HCT116 (cell line): ENCODE results near the gene TMEM86B. TPM values are rescaled to one million over a fixed set of nuclear protein-coding genes. Genes with fewer than 3 reads are reported as not detected.

Source experiments
- ATAC-seq: fragments of 200-7000 bp; cut with Tn5 transposase; 2 replicates; pipeline ENCODE4 v1.9.1; 2020; ENCODE audit warnings: mild to moderate bottlenecking, moderate library complexity
- Bru-seq: library from RNA; stranded (reverse); fragments of 400-500 nt; gene quantifications from one replicate; lab custom pipeline; 2021; lab: Mats Ljungman, UMichigan
- BruChase-seq, 2 experiments: library from RNA; stranded (reverse); fragments of 400-500 nt; gene quantifications; one replicate each; lab custom pipeline; 2021; lab: Mats Ljungman, UMichigan
- BruUV-seq: library from RNA; stranded (reverse); fragments of 400-500 nt; replicated peaks from 2 replicates; lab custom pipeline; 2021; lab: Mats Ljungman, UMichigan
- CTCF ChIA-PET: fragments of 300-600 bp; sonication (Branson Sonifier 250); formaldehyde crosslinking; loops from one replicate; lab custom pipeline; 2021; ENCODE audit warnings: antibody characterized with exemption; lab: Charles Lee
- POLR2A ChIA-PET: fragments of 300-600, 350-600 bp; sonication (Branson Sonifier 250); formaldehyde crosslinking; loops from one replicate; lab custom pipeline; 2021; ENCODE audit warnings: antibody characterized with exemption; lab: Charles Lee
- RAD21 ChIA-PET, 2 experiments: fragments of 300-600 bp; sonication (Branson Sonifier 250); formaldehyde crosslinking; loops; one replicate each; lab custom pipeline; 2023; ENCODE audit warnings: low total read pairs in 2 of 2; ENCODE audit not compliant: uncharacterized antibody in 2 of 2, unreplicated experiment in 2 of 2, low non-redundant PET in 1 of 2; lab: Charles Lee
- DNase-seq: peaks from one replicate; pipeline ENCODE4 v3.0.0-alpha.2; 2010; ENCODE audit warnings: low read depth, low spot score
- H2AFZ ChIP-seq: fragments of 200-600 bp; shearing (Covaris generic), sonication (generic); 2 replicates; pipeline ENCODE4 v1.6.1; 2017; ENCODE audit warnings: low read depth, mixed run types, mixed read lengths, antibody characterized with exemption, low read length; ENCODE audit not compliant: poor library complexity, severe bottlenecking
- H3K27ac ChIP-seq: 2 replicates; pipeline ENCODE4 v1.5.1; 2012; ENCODE audit warnings: low read depth, low read length
- H3K27me3 ChIP-seq: fragments of 200-600 bp; sonication (generic); 2 replicates; pipeline ENCODE4 v1.6.1; 2016; ENCODE audit warnings: mixed run types, low read length, mixed read lengths; ENCODE audit not compliant: insufficient read depth
- H3K36me3 ChIP-seq, 2 experiments: fragments of 200-500 bp in 1 of 2; fragments of 200-600 bp in 1 of 2; sonication (Bioruptor generic) in 1 of 2; sonication (generic) in 1 of 2; 2 replicates each; pipeline versions ENCODE4 v1.5.1 to v1.6.1; 2014 to 2016; ENCODE audit warnings: low read length in 2 of 2, inconsistent platforms in 1 of 2, mixed read lengths in 1 of 2, mixed run types in 1 of 2; ENCODE audit not compliant: insufficient read depth in 2 of 2, control insufficient read depth in 1 of 2
- H3K4me1 ChIP-seq, 2 experiments: fragments of 200-600 bp in 1 of 2; sonication (generic) in 1 of 2; 2 replicates each; pipeline versions ENCODE4 v1.5.1 to v1.6.1; 2012 to 2017; ENCODE audit warnings: low read length in 2 of 2, inconsistent platforms in 1 of 2, mild to moderate bottlenecking in 1 of 2, mixed read lengths in 1 of 2, mixed run types in 1 of 2, moderate library complexity in 1 of 2; ENCODE audit not compliant: insufficient read depth in 2 of 2, control insufficient read depth in 1 of 2
- H3K4me2 ChIP-seq: fragments of 200-600 bp; sonication (generic); 2 replicates; pipeline ENCODE4 v1.6.1; 2017; ENCODE audit warnings: mixed run types, low read length, mixed read lengths
- H3K4me3 ChIP-seq, 2 experiments: fragments of 200-600 bp in 1 of 2; sonication (generic) in 1 of 2; replicated peaks in 1 of 2; 2 replicates each; pipeline ENCODE4 v1.5.1; 2011 to 2016; ENCODE audit warnings: low read length in 2 of 2, control low read depth in 1 of 2, low read depth in 1 of 2, mild to moderate bottlenecking in 1 of 2, mixed read lengths in 1 of 2, mixed run types in 1 of 2
- H3K79me2 ChIP-seq: fragments of 200-600 bp; sonication (generic); 2 replicates; pipeline ENCODE4 v1.6.1; 2017; ENCODE audit warnings: mild to moderate bottlenecking, mixed run types, low read length, moderate library complexity, mixed read lengths; ENCODE audit not compliant: insufficient read depth
- H3K9ac ChIP-seq: fragments of 200-600 bp; sonication (generic); 2 replicates; pipeline ENCODE4 v1.6.1; 2016; ENCODE audit warnings: low read length, mixed read lengths
- H3K9me2 ChIP-seq: fragments of 200-600 bp; sonication (generic), shearing (Covaris generic); 2 replicates; pipeline ENCODE4 v1.6.1; 2017; ENCODE audit warnings: mixed run types, mild to moderate bottlenecking, moderate library complexity; ENCODE audit not compliant: insufficient read depth
- H3K9me3 ChIP-seq, 2 experiments: fragments of 200-500 bp in 1 of 2; fragments of 200-600 bp in 1 of 2; sonication (Bioruptor generic) in 1 of 2; sonication (generic) in 1 of 2; 2 replicates each; pipeline ENCODE4 v1.6.1; 2014 to 2017; ENCODE audit warnings: low read length in 2 of 2, mixed read lengths in 2 of 2, inconsistent platforms in 1 of 2, low read depth in 1 of 2, mild to moderate bottlenecking in 1 of 2, mixed run types in 1 of 2, moderate library complexity in 1 of 2; ENCODE audit not compliant: control insufficient read depth in 1 of 2, insufficient read depth in 1 of 2
- H4K20me1 ChIP-seq: fragments of 200-600 bp; sonication (generic), shearing (Covaris generic); 2 replicates; pipeline ENCODE4 v1.6.1; 2017; ENCODE audit warnings: mixed run types, mild to moderate bottlenecking, moderate library complexity; ENCODE audit not compliant: insufficient read depth
- ATF3 ChIP-seq: IDR thresholded peaks from 2 replicates; pipeline ENCODE4 v1.6.1; 2012
- EZH2 ChIP-seq: fragments of 200-600 bp; sonication (generic); IDR thresholded peaks from 2 replicates; pipeline ENCODE4 v1.6.1; 2017; ENCODE audit warnings: antibody characterized with exemption, mixed run types
- MAX ChIP-seq: IDR thresholded peaks from 2 replicates; pipeline ENCODE4 v1.6.1; 2012
- POLR2A ChIP-seq: IDR thresholded peaks from 2 replicates; pipeline ENCODE4 v1.7.0; 2011; ENCODE audit warnings: borderline replicate concordance; ENCODE audit not compliant: insufficient read depth, insufficient read length; ENCODE audit errors: extremely low read depth
- POLR2AphosphoS5 ChIP-seq: IDR thresholded peaks from 2 replicates; pipeline ENCODE4 v1.6.1; 2011; ENCODE audit warnings: mild to moderate bottlenecking, low read depth, low read length, moderate library complexity
- REST ChIP-seq: IDR thresholded peaks from 2 replicates; pipeline ENCODE4 v1.6.1; 2012; ENCODE audit warnings: low read depth
- SIN3A ChIP-seq: IDR thresholded peaks from 2 replicates; pipeline ENCODE4 v1.6.1; 2012; ENCODE audit warnings: low read depth
- SP1 ChIP-seq: IDR thresholded peaks from 2 replicates; pipeline ENCODE4 v1.6.1; 2012; ENCODE audit warnings: low read depth
- intact Hi-C: fragments of 100-400 bp; cut with micrococcal nuclease; formaldehyde crosslinking; loops from 2 replicates; pipeline ENCODE4 v1.10.0; 2022
- long read RNA-seq: library from polyadenylated mRNA; unstranded; transcript quantifications from one replicate; pipeline ENCODE4 v2.0.0, GENCODE V29; 2021; ENCODE audit not compliant: unreplicated experiment
- polyA plus RNA-seq: library from polyadenylated mRNA; unstranded; fragments of >200 nt; gene quantifications from 2 replicates; pipeline ENCODE4 v1.2.1, GENCODE V29; 2012; ENCODE audit warnings: missing spikeins
- total RNA-seq: library from RNA; stranded (reverse); gene quantifications from one replicate; pipeline ENCODE4 v1.2.1, GENCODE V29; 2021; ENCODE audit not compliant: unreplicated experiment

TMEM86B gene
- 10.6 TPM for total RNA-seq
- 6.4 and 7.6 TPM in 2 replicates for polyA plus RNA-seq
- Bru-seq, nascent RNA: percentile 70 among the genes with signal in this experiment
- BruChase-seq, experiment 1, labeled RNA remaining after a 6-hour chase: percentile 96 among the genes with signal in this experiment
- BruChase-seq, experiment 2, labeled RNA remaining after a 2-hour chase: percentile 92 among the genes with signal in this experiment
- long read RNA-seq, transcript TMEM86B-201 (3 exons, 1,637 nt): minor isoform, 7 of 17 reads
- long read RNA-seq, transcript TMEM86B-203 (2 exons, 1,508 nt): major isoform, 9 of 17 reads
- long read RNA-seq, partial matches to known transcripts: 0 of 17 reads
- long read RNA-seq, other reads (novel, unspliced or antisense): 1 of 17 reads

GRCh38 chr19:55228403-55229031, at the start of gene TMEM86B:
TSS of gene TMEM86B (minus strand) at chr19:55228763. CDS start at chr19:55228741, 22 bp downstream.
- Histone ChIP-seq H3K36me3 (peaks cover 0 to 16% of the 10 kb centered on the region in 2 experiments; a peak in 1 of 4 replicates), H3K79me2 (no peaks in the 10 kb centered on the region; the same call in 1 of the 2 replicates), H2AFZ (no peak within 1 kb of the TSS), H3K9ac (no peak within 1 kb of the TSS), H3K27ac (no peak within 1 kb of the TSS), H3K4me1 (no peaks in the 10 kb centered on the region), H3K4me2 (no peak within 1 kb of the TSS), H3K9me2 (no peaks in the 10 kb centered on the region), H3K9me3 (no peaks in the 10 kb centered on the region), H3K27me3 (no peaks in the 10 kb centered on the region), H3K4me3 (no peak within 1 kb of the TSS), H4K20me1 (no peaks in the 10 kb centered on the region)
- RAD21 ChIA-PET: no interaction called here
- DNase-seq: no peak
- POLR2A ChIA-PET: no interaction called here
- TF ChIP-seq POLR2A (no peak), MAX (no peak), POLR2AphosphoS5 (no peak), SP1 (no peak), SIN3A (no peak), ATF3 (no peak), EZH2 (no peak), REST (no peak)
- ATAC-seq: no peak
- CTCF ChIA-PET: no interaction called here
- BruUV-seq: no TSS peak
- intact Hi-C loops: no loop called here
